ENCODE data around the gene FAM20B. TPM values are rescaled to one million over a fixed set of nuclear protein-coding genes. Genes with fewer than 3 reads are reported as not detected.

Gene FAM20B
- total RNA-seq, 1 experiment from 2014 or later: 35.4 TPM

GRCh38 chr1:179047636-179047997 is 21.9 kb downstream of the FAM20B start:
- Mint-ChIP-seq H3K27ac (0 out of 7 replicates have a peak overlapping the region, but pooled peaks of 1 of the 3 experiments have one; percentile 3), H3K27me3 (ENCODE audit: low read depth) (no peaks in the 10 kb centered on the region), H3K9me3 (no peaks in the 10 kb centered on the region), H3K4me3 (no peak overlapping the region), H3K36me3 (ENCODE audit: insufficient read depth in 1 of 3, low read depth in 3 of 3) (peaks cover 0 to 8% (median 3%) of the 10 kb centered on the region in 3 experiments; a peak in 4 of 7 replicates), H3K4me1 (0 out of 4 replicates have a peak, but pooled peaks cover 0 to under 1% of the 10 kb centered on the region in 2 experiments)
- Histone ChIP-seq H2BK5ac (ENCODE audit: insufficient read length, low read length) (no peak overlapping the region), H3K56ac (ENCODE audit: insufficient read length, low read depth, low read length) (no peak overlapping the region), H2BK12ac (ENCODE audit: insufficient read length, low read depth, low read length) (no peak overlapping the region), H3K27ac (ENCODE audit: insufficient read length, low read depth, low read length) (no peak overlapping the region), H3K9ac (ENCODE audit: extremely low read depth, insufficient read length, low read length) (no peak overlapping the region), H4K91ac (ENCODE audit: insufficient read length, low read depth, low read length) (no peak overlapping the region), H2BK120ac (ENCODE audit: low read depth, low read length, poor library complexity, severe bottlenecking) (no peak overlapping the region), H3K79me2 (ENCODE audit: insufficient read depth, low read length) (no peaks in the 10 kb centered on the region), H3K14ac (ENCODE audit: insufficient read depth, low read length) (no peak overlapping the region), H2AK5ac (ENCODE audit: insufficient read length, low read length) (no peak overlapping the region), H2AFZ (ENCODE audit: low read length) (no peak overlapping the region), H3T11ph (ENCODE audit: low read length) (no peak overlapping the region), H3K23ac (ENCODE audit: insufficient read length, low read depth, low read length) (no peak overlapping the region), H2BK15ac (ENCODE audit: low read depth, low read length) (no peak overlapping the region), H3K27me3 (ENCODE audit: insufficient read depth, low read length) (no peaks in the 10 kb centered on the region), H3K4me2 (ENCODE audit: insufficient read depth, insufficient read length, low read length) (no peak overlapping the region), H3K79me1 (ENCODE audit: insufficient read depth, low read depth, low read length, poor library complexity, severe bottlenecking) (no peaks in the 10 kb centered on the region), H4K5ac (ENCODE audit: insufficient read length, low read depth, low read length) (no peak overlapping the region), H3K4me1 (ENCODE audit: insufficient read depth, low read length) (no peaks in the 10 kb centered on the region), H3K9me3 (ENCODE audit: control insufficient read depth, low read depth, low read length) (no peaks in the 10 kb centered on the region), H3K4ac (ENCODE audit: low read depth, low read length) (no peak overlapping the region), H2BK20ac (ENCODE audit: low read depth, low read length, poor library complexity, severe bottlenecking) (no peak overlapping the region), H3K23me2 (ENCODE audit: insufficient read length, low read depth, low read length, poor library complexity, severe bottlenecking) (no peaks in the 10 kb centered on the region), H3K18ac (ENCODE audit: insufficient read length, low read depth, low read length) (no peak overlapping the region), H4K8ac (replicated peaks; ENCODE audit: insufficient read length, low read depth, low read length) (no peak overlapping the region), H4K20me1 (ENCODE audit: control insufficient read depth, insufficient read depth, insufficient read length) (no peaks in the 10 kb centered on the region)
- no peak for TF ChIP-seq CTCF (conservative IDR thresholded peaks at IDR 0.05)
- no peak for DNase-seq

Data from H9 (cell line).